Fibroblast of lung (primary cell): ENCODE measurements around the gene ERMP1. TPM values are rescaled to one million over a fixed set of nuclear protein-coding genes. Genes with fewer than 3 reads are reported as not detected.
A peak's percentile ranks its signal among the peaks of the same experiment; 100 is the strongest.

Experiments
- DNase-seq, 2 donors: peaks; one replicate each; pipeline versions ENCODE4 v3.0.0 to v3.0.0-alpha.2; 2010; ENCODE audit warnings: low read depth in 2 of 2
- H2AFZ ChIP-seq: 2 replicates; pipeline ENCODE4 v1.5.1; 2012; ENCODE audit warnings: low read length, control low read depth, inconsistent platforms
- H3K27ac ChIP-seq: 2 replicates; pipeline ENCODE4 v1.5.1; 2011; ENCODE audit warnings: low read length, control low read depth; ENCODE audit not compliant: insufficient read depth
- H3K27me3 ChIP-seq: 2 replicates; pipeline ENCODE4 v1.5.1; 2011; ENCODE audit warnings: mild to moderate bottlenecking, low read length; ENCODE audit not compliant: control insufficient read depth, insufficient read depth
- H3K36me3 ChIP-seq: 2 replicates; pipeline ENCODE4 v1.5.1; 2011; ENCODE audit warnings: low read length; ENCODE audit not compliant: control insufficient read depth, insufficient read depth
- H3K4me1 ChIP-seq: 2 replicates; pipeline ENCODE4 v1.5.1; 2011; ENCODE audit warnings: low read length; ENCODE audit not compliant: control insufficient read depth, insufficient read depth; ENCODE audit errors: extremely low read depth
- H3K4me2 ChIP-seq: 2 replicates; pipeline ENCODE4 v1.5.1; 2011; ENCODE audit warnings: low read length, control low read depth; ENCODE audit not compliant: insufficient read depth; ENCODE audit errors: extremely low read depth
- H3K4me3 ChIP-seq, 4 experiments: fragments of 200-600 bp in 1 of 4; sonication (generic) in 1 of 4; replicated peaks in 1 of 4; 2 replicates each; pipeline ENCODE4 v1.5.1; 2011 to 2016; ENCODE audit warnings: low read length in 4 of 4, low read depth in 3 of 4, mild to moderate bottlenecking in 3 of 4, control low read depth in 2 of 4, inconsistent platforms in 1 of 4, mixed read lengths in 1 of 4; ENCODE audit not compliant: insufficient read depth in 1 of 4; ENCODE audit errors: control extremely low read depth in 1 of 4
- H3K79me2 ChIP-seq: 2 replicates; pipeline ENCODE4 v1.5.1; 2012; ENCODE audit warnings: mild to moderate bottlenecking, low read length, inconsistent platforms; ENCODE audit not compliant: control insufficient read depth, insufficient read depth
- H3K9ac ChIP-seq: 2 replicates; pipeline ENCODE4 v1.5.1; 2011; ENCODE audit warnings: mild to moderate bottlenecking, low read length, control low read depth; ENCODE audit not compliant: insufficient read depth
- H3K9me3 ChIP-seq: 2 replicates; pipeline ENCODE4 v1.5.1; 2012; ENCODE audit warnings: low read depth, low read length; ENCODE audit not compliant: control insufficient read depth, insufficient read depth
- H4K20me1 ChIP-seq: 2 replicates; pipeline ENCODE4 v1.5.1; 2011; ENCODE audit warnings: low read length; ENCODE audit not compliant: control insufficient read depth, insufficient read depth; ENCODE audit errors: extremely low read depth
- CTCF ChIP-seq, 2 donors: IDR thresholded peaks in 1 of 2; conservative IDR thresholded peaks in 1 of 2; 1 replicate in 1 of 2; 2 replicates in 1 of 2; pipeline ENCODE4 v1.5.1; 2011 to 2012; ENCODE audit warnings: low read length in 2 of 2, control low read depth in 1 of 2, inconsistent platforms in 1 of 2, low read depth in 1 of 2, mild to moderate bottlenecking in 1 of 2
- EZH2 ChIP-seq: IDR thresholded peaks from 2 replicates; pipeline ENCODE4 v1.5.1; 2012; ENCODE audit warnings: low read length, control low read depth, mild to moderate bottlenecking; ENCODE audit errors: missing control alignments
- polyA plus RNA-seq, 2 donors: library from polyadenylated mRNA; depleted of rRNA in 1 of 2; stranded (reverse) in 1 of 2; unstranded in 1 of 2; fragments of >200 nt; gene quantifications; 2 replicates each; pipeline ENCODE4 v1.2.1, GENCODE V29; 2011 to 2012; ENCODE audit warnings: missing spikeins in 1 of 2
- total RNA-seq: library from RNA; depleted of rRNA; stranded (reverse); fragments of >200 nt; gene quantifications from 2 replicates; pipeline ENCODE4 v1.2.1, GENCODE V29; 2014

ERMP1 gene
- total and polyA plus RNA-seq, 2 donors (not counting 1 experiment from before 2014, with no cell fraction given): 9.4 to 25.4 TPM

DNA sequence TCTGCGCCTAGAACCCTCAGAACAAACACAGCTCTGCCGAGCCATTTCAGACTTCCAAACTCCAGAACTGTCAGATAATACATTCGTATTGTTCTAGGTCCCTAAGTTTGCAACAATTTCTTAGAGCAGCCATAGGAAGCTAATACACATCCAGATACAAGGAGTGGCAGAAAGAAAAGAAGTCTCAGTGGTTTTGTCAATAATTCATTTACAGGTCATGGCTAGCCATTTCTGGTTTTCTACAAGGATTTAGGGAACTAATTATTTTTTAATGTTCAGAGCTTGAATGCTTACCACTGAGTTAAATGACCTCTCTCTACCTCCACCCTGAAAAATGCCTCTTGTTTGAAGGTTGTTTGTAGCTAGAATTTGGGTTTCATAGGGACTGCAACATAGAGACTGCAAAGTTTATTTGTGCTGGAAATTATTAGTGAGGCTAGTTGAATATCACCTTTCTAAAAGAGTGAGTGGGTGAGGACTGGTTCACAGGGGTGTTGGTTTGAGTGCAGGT, 15.5 kb upstream of the ERMP1 start:
- Histone ChIP-seq H3K27ac (no peak overlapping the region), H3K9me3 (no peaks in the 10 kb centered on the region), H3K27me3 (no peaks in the 10 kb centered on the region), H4K20me1 (no peaks in the 10 kb centered on the region), H3K4me2 (no peak overlapping the region), H3K36me3 (no peaks in the 10 kb centered on the region), H3K9ac (no peak overlapping the region), H3K79me2 (no peaks in the 10 kb centered on the region), H2AFZ (no peak overlapping the region), H3K4me1 (no peaks in the 10 kb centered on the region), H3K4me3 (no peak overlapping the region)
- no peak for TF ChIP-seq CTCF (conservative IDR thresholded peaks at IDR 0.05 in 1 of 2, IDR thresholded peaks at IDR 0.05 in 1 of 2; ENCODE audit: low read depth in 1 of 2, low read length in 2 of 2)
- no peak for TF ChIP-seq EZH2
- no peak for DNase-seq

DNA sequence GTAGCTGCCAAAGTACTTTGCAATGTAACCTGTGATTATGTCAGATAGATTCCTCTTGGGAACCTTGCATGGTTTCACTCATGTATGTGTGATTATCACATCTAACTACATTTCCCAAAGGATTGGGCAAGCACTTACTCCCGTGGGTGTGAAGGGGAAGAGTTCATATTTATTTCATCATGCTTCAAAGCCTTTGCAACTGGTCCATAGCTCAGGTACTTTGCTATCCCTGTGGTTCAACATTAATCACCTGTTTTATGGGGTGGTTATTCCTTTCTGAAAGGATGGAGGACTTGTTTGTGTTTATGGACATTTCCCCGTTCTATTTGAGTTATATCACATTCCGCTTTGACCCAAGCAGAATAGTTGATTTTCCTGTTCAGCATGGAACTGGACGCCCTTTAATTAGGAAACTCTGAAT, 13.6 kb upstream of the ERMP1 start:
- Histone ChIP-seq H4K20me1 (no peaks in the 10 kb centered on the region), H2AFZ (no peak overlapping the region), H3K27me3 (no peaks in the 10 kb centered on the region), H3K9ac (no peak overlapping the region), H3K4me2 (no peak overlapping the region), H3K4me3 (no peak overlapping the region), H3K36me3 (no peaks in the 10 kb centered on the region), H3K9me3 (no peaks in the 10 kb centered on the region), H3K79me2 (no peaks in the 10 kb centered on the region), H3K27ac (no peak overlapping the region), H3K4me1 (no peaks in the 10 kb centered on the region)
- TF ChIP-seq CTCF (conservative IDR thresholded peaks at IDR 0.05 in 1 of 2, IDR thresholded peaks at IDR 0.05 in 1 of 2; ENCODE audit: low read depth in 1 of 2, low read length in 2 of 2): no peak
- TF ChIP-seq EZH2: no peak
- peak in 1 of 2 donors; percentile 14 for DNase-seq

DNA sequence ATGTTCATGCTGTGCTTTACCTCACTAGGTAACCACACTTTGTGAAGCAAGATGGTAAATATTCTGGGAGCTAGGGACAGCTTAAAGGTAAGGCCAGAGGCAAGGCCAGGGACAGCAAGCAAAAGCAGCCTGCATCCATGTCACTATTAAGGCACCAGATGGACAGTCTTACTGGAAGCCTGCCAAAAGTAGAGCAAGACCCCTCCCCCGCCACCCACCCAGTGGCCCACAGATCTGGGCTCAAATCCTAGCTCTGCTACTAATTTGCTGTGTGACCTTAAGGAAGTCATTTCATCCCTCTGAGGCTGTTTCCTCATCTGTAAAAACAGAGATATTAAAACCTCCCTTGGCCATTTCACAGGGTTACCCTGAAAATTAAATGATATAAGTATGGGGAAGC, 13.2 kb upstream of the ERMP1 start:
- TF ChIP-seq CTCF (conservative IDR thresholded peaks at IDR 0.05 in 1 of 2, IDR thresholded peaks at IDR 0.05 in 1 of 2; ENCODE audit: low read depth in 1 of 2, low read length in 2 of 2) (no peak), EZH2 (no peak)
- no peak overlapping the region for H3K27ac ChIP-seq
- H3K79me2 ChIP-seq: no peaks in the 10 kb centered on the region
- no peak overlapping the region for H3K9ac ChIP-seq
- H4K20me1 ChIP-seq: no peaks in the 10 kb centered on the region
- no peak overlapping the region for H3K4me2 ChIP-seq
- H3K4me1 ChIP-seq: no peaks in the 10 kb centered on the region
- H3K9me3 ChIP-seq: no peaks in the 10 kb centered on the region
- H3K4me3 ChIP-seq: no peak overlapping the region
- H3K27me3 ChIP-seq: no peaks in the 10 kb centered on the region
- no peak overlapping the region for H2AFZ ChIP-seq
- H3K36me3 ChIP-seq: no peaks in the 10 kb centered on the region
- no peak for DNase-seq
